Measurements from ENCODE around the gene SEMA6A.
"Not testable (repeated sequence)": the region's sequence is repeated elsewhere in the genome, so short reads cannot be mapped to it uniquely, and the experiment has no call there.

The SEMA6A gene

GRCh38 chr5:116530276-116530675 is 44.3 kb downstream of the SEMA6A start:
- DNase-seq, result no peak
- TF ChIP-seq GATA1 (IDR thresholded peaks at IDR 0.05; ENCODE audit: low read depth, low read length), result no peak
- no peak for TF ChIP-seq POLR2A (IDR thresholded peaks at IDR 0.05; ENCODE audit: low read length)

- DNase-seq, result no peak
- no peak for TF ChIP-seq POLR2A (IDR thresholded peaks at IDR 0.05; ENCODE audit: low read length)
- TF ChIP-seq GATA1 (IDR thresholded peaks at IDR 0.05; ENCODE audit: low read depth, low read length), result no peak
These were observed 45.0 kb downstream of the SEMA6A start for GRCh38 chr5:116529615-116530014.

- TF ChIP-seq POLR2A (IDR thresholded peaks at IDR 0.05; ENCODE audit: low read length), result no peak
- no peak for DNase-seq
These were observed 45.9 kb downstream of the SEMA6A start for GRCh38 chr5:116528519-116529234.

GRCh38 chr5:116527582-116527981 is 47.0 kb downstream of the SEMA6A start:
- no peak for TF ChIP-seq POLR2A (IDR thresholded peaks at IDR 0.05; ENCODE audit: low read length)
- no peak for TF ChIP-seq GATA1 (IDR thresholded peaks at IDR 0.05; ENCODE audit: low read depth, low read length)
- no peak for DNase-seq

GRCh38 chr5:116525674-116526073 is 48.9 kb downstream of the SEMA6A start:
- DNase-seq, result no peak
- TF ChIP-seq GATA1 (IDR thresholded peaks at IDR 0.05; ENCODE audit: low read depth, low read length) (no peak), POLR2A (IDR thresholded peaks at IDR 0.05; ENCODE audit: low read length) (no peak)

GRCh38 chr5:116524966-116525365 is 49.7 kb downstream of the SEMA6A start:
- no peak for DNase-seq
- TF ChIP-seq GATA1 (IDR thresholded peaks at IDR 0.05; ENCODE audit: low read depth, low read length), result no peak
- TF ChIP-seq POLR2A (IDR thresholded peaks at IDR 0.05; ENCODE audit: low read length), result no peak

GRCh38 chr5:116524051-116524904 is 50.3 kb downstream of the SEMA6A start:
- TF ChIP-seq POLR2A (IDR thresholded peaks at IDR 0.05; ENCODE audit: low read length) (no peak), GATA1 (IDR thresholded peaks at IDR 0.05; ENCODE audit: low read depth, low read length) (no peak)
- no peak for DNase-seq

- not testable (repeated sequence) for DNase-seq
These were observed 51.4 kb downstream of the SEMA6A start for GRCh38 chr5:116523182-116523581.

GRCh38 chr5:116522356-116523136 is 52.1 kb downstream of the SEMA6A start:
- DNase-seq, result no peak
- no peak for TF ChIP-seq GATA1 (IDR thresholded peaks at IDR 0.05; ENCODE audit: low read depth, low read length)
- TF ChIP-seq POLR2A (IDR thresholded peaks at IDR 0.05; ENCODE audit: low read length), result no peak

GRCh38 chr5:116521173-116521872 is 53.3 kb downstream of the SEMA6A start:
- no peak for DNase-seq
- no peak for TF ChIP-seq POLR2A (IDR thresholded peaks at IDR 0.05; ENCODE audit: low read length)
- no peak for TF ChIP-seq GATA1 (IDR thresholded peaks at IDR 0.05; ENCODE audit: low read depth, low read length)

- TF ChIP-seq POLR2A (IDR thresholded peaks at IDR 0.05; ENCODE audit: low read length) (no peak), GATA1 (IDR thresholded peaks at IDR 0.05; ENCODE audit: low read depth, low read length) (no peak)
- DNase-seq, result no peak
These were observed 53.9 kb downstream of the SEMA6A start for GRCh38 chr5:116520771-116521170.

- no peak for DNase-seq
- TF ChIP-seq GATA1 (IDR thresholded peaks at IDR 0.05; ENCODE audit: low read depth, low read length), result no peak
- TF ChIP-seq POLR2A (IDR thresholded peaks at IDR 0.05; ENCODE audit: low read length), result no peak
These were observed 56.2 kb downstream of the SEMA6A start for GRCh38 chr5:116518423-116518822.

GRCh38 chr5:116517488-116517887 is 57.1 kb downstream of the SEMA6A start:
- TF ChIP-seq GATA1 (IDR thresholded peaks at IDR 0.05; ENCODE audit: low read depth, low read length), result no peak
- TF ChIP-seq POLR2A (IDR thresholded peaks at IDR 0.05; ENCODE audit: low read length), result no peak

GRCh38 chr5:116516021-116516420 is 58.6 kb downstream of the SEMA6A start:
- DNase-seq, result no peak
- TF ChIP-seq POLR2A (IDR thresholded peaks at IDR 0.05; ENCODE audit: low read length) (no peak), GATA1 (IDR thresholded peaks at IDR 0.05; ENCODE audit: low read depth, low read length) (no peak)

More at GRCh38 chr5:116517488-116517887, 57.1 kb downstream of the SEMA6A start:
- no peak for DNase-seq
